ENCODE measurements around the gene PITX3.
"Not testable (repeated sequence)": the region's sequence is repeated elsewhere in the genome, so short reads cannot be mapped to it uniquely, and the experiment has no call there.

The PITX3 gene

GRCh38 chr10:102226542-102226870 is 14.8 kb downstream of the PITX3 start:
- no peak for DNase-seq (ENCODE audit: low read depth)

GRCh38 chr10:102225646-102226541 is 15.4 kb downstream of the PITX3 start, which contains the start of gene ELOVL3:
TSS of gene ELOVL3 (plus strand) at chr10:102226299. CDS start at chr10:102226549, 250 bp downstream.
- peak; percentile 86 for DNase-seq (ENCODE audit: low read depth)

GRCh38 chr10:102222797-102223196 is 18.5 kb downstream of the PITX3 start:
- DNase-seq (ENCODE audit: low read depth), result no peak

- DNase-seq (ENCODE audit: low read depth), result no peak
Measured at GRCh38 chr10:102220612-102221011, 20.7 kb downstream of the PITX3 start.

- DNase-seq (ENCODE audit: low read depth), result no peak
Measured at GRCh38 chr10:102219370-102219769, 21.9 kb downstream of the PITX3 start.

- DNase-seq (ENCODE audit: low read depth), result not testable (repeated sequence)
Measured at GRCh38 chr10:102213599-102213998, 27.7 kb downstream of the PITX3 start.

- no peak for DNase-seq (ENCODE audit: low read depth)
Measured at GRCh38 chr10:102211615-102212299, 29.6 kb downstream of the PITX3 start.

GRCh38 chr10:102208311-102209035 is 32.8 kb downstream of the PITX3 start:
- DNase-seq (ENCODE audit: low read depth), result no peak

- DNase-seq (ENCODE audit: low read depth), result no peak
Measured at GRCh38 chr10:102202386-102202785, 38.9 kb downstream of the PITX3 start.

GRCh38 chr10:102200751-102201640 is 40.3 kb downstream of the PITX3 start:
- no peak for DNase-seq (ENCODE audit: low read depth)

GRCh38 chr10:102198027-102198426 is 43.3 kb downstream of the PITX3 start:
- DNase-seq (ENCODE audit: low read depth), result no peak

GRCh38 chr10:102196893-102197292 is 44.4 kb downstream of the PITX3 start:
- no peak for DNase-seq (ENCODE audit: low read depth)

- DNase-seq (ENCODE audit: low read depth), result no peak
Measured at GRCh38 chr10:102195296-102195870, 45.9 kb downstream of the PITX3 start.

GRCh38 chr10:102191956-102192355 is 49.4 kb downstream of the PITX3 start:
- DNase-seq (ENCODE audit: low read depth), result no peak

GRCh38 chr10:102188941-102189898 is 52.1 kb downstream of the PITX3 start:
- not testable (repeated sequence) for DNase-seq (ENCODE audit: low read depth)

GRCh38 chr10:102188298-102188940 is 52.9 kb downstream of the PITX3 start:
- DNase-seq (ENCODE audit: low read depth), result no peak

GRCh38 chr10:102185811-102186527 is 55.3 kb downstream of the PITX3 start:
- no peak for DNase-seq (ENCODE audit: low read depth)

GRCh38 chr10:102185272-102185671 is 56.0 kb downstream of the PITX3 start:
- no peak for DNase-seq (ENCODE audit: low read depth)

- DNase-seq (ENCODE audit: low read depth), result no peak
Measured at GRCh38 chr10:102184606-102185005, 56.7 kb downstream of the PITX3 start.
